ENCODE measurements around the gene RPRD1B.

- TF ChIP-seq POLR2A (IDR thresholded peaks at IDR 0.05) (no peak), CTCF (IDR thresholded peaks at IDR 0.05) (no peak)
Measured at GRCh38 chr20:38132156-38132909, 98.8 kb downstream of the RPRD1B start.

Data from esophagus squamous epithelium (tissue), 4 donors.